Stimulated activated CD4-positive, alpha-beta T cell treated with anti-CD3 and anti-CD28 coated beads, TNF-alpha, amount 100 ng/mL, for 1 hour (primary cell): ENCODE data around the gene HCAR3.
"Not testable (repeated sequence)": the region's sequence is repeated elsewhere in the genome, so short reads cannot be mapped to it uniquely, and the experiment has no call there.

Experiments
- DNase-seq, 3 donors: peaks; one replicate each; pipeline ENCODE4 v3.0.0-alpha.2; 2020; ENCODE audit warnings: low read depth in 3 of 3, low spot score in 1 of 3

HCAR3 gene

GRCh38 chr12:122722387-122722786, 5.8 kb upstream of the HCAR3 start:
- no peak for DNase-seq

- DNase-seq: no peak
Observed at GRCh38 chr12:122721057-122721545, 4.5 kb upstream of the HCAR3 start.

DNA sequence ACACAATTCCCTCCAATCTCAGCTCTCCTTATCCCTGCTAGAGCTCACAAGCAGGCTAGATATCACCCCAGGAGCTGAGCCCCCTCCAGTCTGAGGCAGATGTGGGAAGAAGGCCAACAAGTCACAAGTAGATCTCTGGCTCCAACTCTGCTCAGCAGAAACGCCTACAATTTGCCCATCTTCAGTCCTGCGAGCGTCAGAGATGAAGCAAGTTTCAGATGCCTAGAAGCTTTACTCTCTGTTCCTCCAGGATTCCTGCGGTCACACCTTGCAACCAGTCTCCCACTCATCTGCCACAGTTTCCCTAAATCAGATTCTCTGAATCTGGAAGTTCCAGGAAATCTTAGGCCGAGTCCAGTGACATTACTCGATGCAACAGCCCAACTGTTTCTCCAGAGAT, 1.4 kb downstream of the HCAR3 start:
- DNase-seq: not testable (repeated sequence)

GRCh38 chr12:122713491-122714188, 3.0 kb downstream of the HCAR3 start:
- not testable (repeated sequence) for DNase-seq

GRCh38 chr12:122711266-122711665, 5.3 kb downstream of the HCAR3 start:
- not testable (repeated sequence) for DNase-seq

DNA sequence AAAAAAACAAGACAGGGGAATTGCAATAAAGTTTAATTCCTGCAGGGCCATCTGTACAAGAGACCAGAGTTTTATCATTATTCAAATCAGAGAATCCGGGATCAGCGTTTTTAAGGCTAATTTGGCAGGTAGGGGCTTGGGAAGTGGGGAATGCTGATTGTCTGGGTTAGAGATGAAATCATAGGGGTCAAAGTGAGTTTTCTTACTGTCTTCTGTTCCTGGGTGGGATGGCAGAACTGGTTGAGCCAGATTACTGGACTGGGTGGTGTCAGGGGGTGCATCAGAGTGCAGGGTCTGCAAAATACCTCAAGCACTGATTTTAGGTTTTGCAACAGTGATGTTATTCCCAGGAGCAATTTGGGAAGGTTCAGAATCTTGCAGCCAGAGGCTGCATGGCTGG, 6.3 kb downstream of the HCAR3 start:
- not testable (repeated sequence) for DNase-seq

- DNase-seq: not testable (repeated sequence)
Observed at GRCh38 chr12:122709287-122709686, 7.3 kb downstream of the HCAR3 start.

- DNase-seq: not testable (repeated sequence)
Observed at GRCh38 chr12:122703841-122704240, 12.8 kb downstream of the HCAR3 start.

- not testable (repeated sequence) for DNase-seq
Observed at GRCh38 chr12:122702890-122703611, 13.6 kb downstream of the HCAR3 start, which contains the start of gene HCAR2. HCAR2 (minus strand) TSS chr12:122703357; CDS start chr12:122703283, 74 bp downstream.

GRCh38 chr12:122701481-122701880, 15.1 kb downstream of the HCAR3 start:
- not testable (repeated sequence) for DNase-seq

GRCh38 chr12:122700038-122700710, 16.4 kb downstream of the HCAR3 start:
- not testable (repeated sequence) for DNase-seq

GRCh38 chr12:122696922-122697321, 19.7 kb downstream of the HCAR3 start:
- not testable (repeated sequence) for DNase-seq

DNA sequence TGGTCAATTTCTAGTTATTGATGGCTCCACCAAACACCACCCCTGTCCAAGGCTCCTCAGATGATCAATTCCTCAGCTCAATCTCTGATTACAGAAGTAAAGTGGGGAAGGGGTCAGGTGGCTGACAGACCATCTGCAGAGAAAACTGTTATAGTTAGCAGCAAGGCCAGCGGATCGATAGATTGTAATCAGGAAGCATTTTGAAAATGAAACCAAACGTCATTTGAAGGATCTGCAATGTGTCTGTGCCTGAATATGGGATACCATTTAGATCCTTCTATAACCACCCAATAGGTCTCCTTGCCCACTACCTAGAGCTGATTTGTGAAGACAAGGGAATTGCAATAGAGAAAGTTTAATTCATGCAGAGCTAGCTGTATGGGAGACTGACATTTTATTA, 25.0 kb downstream of the HCAR3 start:
- DNase-seq: no peak

DNA sequence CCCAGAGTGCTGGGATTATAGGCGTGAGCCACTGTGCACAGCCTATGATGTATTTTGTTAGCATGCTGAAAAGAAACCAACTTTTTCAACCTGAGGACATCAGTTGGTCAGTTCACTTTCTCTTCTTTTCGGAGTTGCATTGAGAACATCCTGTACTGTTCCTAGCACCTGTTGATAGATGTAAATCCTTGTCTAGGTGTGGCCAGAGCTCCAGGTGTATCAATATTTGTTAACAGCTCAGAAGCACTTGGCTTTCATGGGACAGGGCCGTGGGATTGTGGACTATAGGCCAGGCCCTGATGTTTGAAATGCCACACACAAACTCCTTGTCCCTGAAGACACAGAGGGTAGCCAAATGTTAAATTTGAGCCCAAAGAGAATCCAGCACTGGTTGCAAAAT, 28.3 kb downstream of the HCAR3 start:
- DNase-seq: no peak

DNA sequence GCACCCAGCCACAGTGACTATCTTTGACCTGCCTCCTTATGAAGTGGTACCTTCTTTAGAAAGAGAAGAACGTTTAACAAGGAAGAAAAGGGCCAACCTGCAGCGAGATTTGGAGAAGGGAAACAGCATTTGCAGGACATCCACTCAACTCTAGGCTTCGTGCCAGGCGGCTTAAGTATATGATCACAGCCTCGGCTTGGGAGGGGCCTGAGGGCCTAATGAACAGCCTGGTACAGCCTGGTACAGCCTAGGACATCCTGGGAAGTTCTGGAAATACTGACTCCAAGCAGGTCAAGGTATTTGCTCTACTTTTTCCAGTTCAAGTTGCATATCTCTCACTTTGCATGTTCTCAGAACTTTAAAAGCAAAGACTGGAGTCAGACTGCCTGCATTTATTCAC, 29.5 kb downstream of the HCAR3 start:
- no peak for DNase-seq

- no peak for DNase-seq
Observed at GRCh38 chr12:122686538-122686937, 30.1 kb downstream of the HCAR3 start.

DNA sequence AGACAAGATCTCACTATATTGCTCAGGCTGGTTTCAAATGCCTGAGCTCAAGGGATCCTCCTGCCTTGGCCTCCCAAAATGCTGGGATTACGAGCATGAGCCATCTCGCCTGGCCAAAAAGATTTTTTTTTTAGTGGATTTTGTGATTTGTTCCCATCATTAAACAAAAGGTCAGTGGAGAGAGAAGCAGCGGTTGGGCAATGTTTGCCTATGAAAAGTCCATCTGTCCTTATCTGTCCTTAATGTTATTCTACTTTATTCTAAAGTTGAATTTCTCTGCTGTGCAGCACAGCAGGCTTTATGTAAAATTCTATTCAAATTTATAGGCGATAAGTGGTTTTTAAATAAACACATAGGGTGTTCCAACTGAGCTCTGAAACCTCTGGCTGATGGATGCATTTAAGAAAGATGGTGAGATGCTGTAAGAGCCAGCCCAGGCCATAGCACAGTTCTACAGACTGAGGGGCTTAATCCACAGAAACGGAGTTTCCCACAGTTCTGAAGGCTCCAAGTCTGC, 32.3 kb downstream of the HCAR3 start:
- no peak for DNase-seq

DNA sequence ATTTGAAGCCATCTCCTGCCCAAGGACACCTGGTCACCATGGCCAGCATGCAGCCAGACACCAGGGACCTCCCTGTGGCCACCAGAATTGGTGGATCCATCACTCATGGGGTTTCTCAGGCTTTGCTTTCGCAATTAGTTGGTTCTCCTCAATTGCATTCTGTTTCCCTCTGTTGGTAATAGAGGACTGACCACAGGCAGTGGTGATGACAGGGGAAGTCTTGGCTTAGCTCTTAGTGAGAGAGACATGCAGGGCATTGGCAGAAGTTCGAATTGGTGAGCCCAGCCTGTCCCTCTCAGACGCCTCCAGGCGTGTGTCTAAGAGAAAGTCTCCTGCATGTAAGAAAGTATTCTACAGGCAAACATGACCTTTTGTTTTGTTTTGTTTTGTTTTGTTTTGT, 34.8 kb downstream of the HCAR3 start:
- no peak for DNase-seq

GRCh38 chr12:122680989-122681388, 35.6 kb downstream of the HCAR3 start:
- DNase-seq: not testable (repeated sequence)

DNA sequence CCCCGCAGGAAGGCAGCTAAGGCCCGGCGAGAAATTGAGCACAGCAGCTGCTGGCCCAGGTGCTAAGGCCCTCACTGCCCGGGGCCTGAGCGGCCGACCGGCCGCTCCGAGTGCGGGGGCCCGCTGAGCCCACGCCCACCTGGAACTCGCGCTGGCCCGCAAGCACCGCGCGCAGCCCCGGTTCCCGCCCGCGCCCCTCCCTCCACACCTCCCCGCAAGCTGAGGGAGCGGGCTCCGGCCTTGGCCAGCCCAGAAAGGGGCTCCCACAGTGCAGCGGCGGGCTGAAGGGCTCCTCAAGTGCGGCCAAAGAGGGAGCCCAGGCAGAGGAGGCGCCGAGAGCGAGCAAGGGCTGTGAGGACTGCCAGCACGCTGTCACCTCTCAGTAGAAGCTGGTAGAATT, 39.8 kb downstream of the HCAR3 start:
- not testable (repeated sequence) for DNase-seq

- not testable (repeated sequence) for DNase-seq
Observed at GRCh38 chr12:122676015-122676414, 40.6 kb downstream of the HCAR3 start.
